WTC11 (cell line): ENCODE measurements around the gene TNNT2. TPM values are rescaled to one million over a fixed set of nuclear protein-coding genes. Genes with fewer than 3 reads are reported as not detected.

ENCODE experiments used
- ATAC-seq: fragments of 200-7000 bp; cut with Tn5 transposase; 2 replicates; pipeline ENCODE4 v1.10.0; 2021; ENCODE audit warnings: mild to moderate bottlenecking, moderate library complexity
- CTCF ChIA-PET: fragments of 300-600 bp; sonication (Branson Sonifier 250); formaldehyde crosslinking; loops from one replicate; lab custom pipeline; 2021; ENCODE audit warnings: antibody characterized with exemption; lab: Charles Lee
- POLR2A ChIA-PET: fragments of 350-600 bp; sonication (Branson Sonifier 250); formaldehyde crosslinking; loops from one replicate; lab custom pipeline; 2021; ENCODE audit warnings: antibody characterized with exemption; lab: Charles Lee
- DNase-seq: peaks from one replicate; pipeline ENCODE4 v3.0.0; 2021; ENCODE audit warnings: low spot score
- H3K27ac Mint-ChIP-seq: 2 replicates; pipeline ENCODE4 v1.8.0; 2021; ENCODE audit warnings: mixed read lengths
- H3K27me3 Mint-ChIP-seq: 2 replicates; pipeline ENCODE4 v1.8.0; 2021; ENCODE audit warnings: low read depth, mild to moderate bottlenecking, moderate library complexity, mixed read lengths
- H3K36me3 Mint-ChIP-seq: 2 replicates; pipeline ENCODE4 v1.8.0; 2021; ENCODE audit warnings: mixed read lengths
- H3K4me1 Mint-ChIP-seq: 2 replicates; pipeline ENCODE4 v1.8.0; 2022; ENCODE audit warnings: mixed read lengths
- H3K4me3 Mint-ChIP-seq: 2 replicates; pipeline ENCODE4 v1.8.0; 2021; ENCODE audit warnings: mild to moderate bottlenecking, moderate library complexity, mixed read lengths
- H3K9me3 Mint-ChIP-seq: 2 replicates; pipeline ENCODE4 v1.8.0; 2021; ENCODE audit warnings: mixed read lengths
- CBFB ChIP-seq: sonication (generic); formaldehyde crosslinking; IDR thresholded peaks from 2 replicates; pipeline ENCODE4 v1.8.1; 2022; ENCODE audit warnings: mild to moderate bottlenecking, low read depth, missing genetic modification reagents
- EMX1 ChIP-seq: fragments of 250-450 bp; sonication (Bioruptor Pico); IDR thresholded peaks from 2 replicates; pipeline ENCODE4 v1.8.0; 2021; ENCODE audit warnings: mild to moderate bottlenecking
- FOXK1 ChIP-seq: sonication (generic); formaldehyde crosslinking; IDR thresholded peaks from 2 replicates; pipeline ENCODE4 v1.8.0; 2022; ENCODE audit warnings: mild to moderate bottlenecking, moderate library complexity, missing genetic modification reagents
- GABPB1 ChIP-seq: sonication (generic); formaldehyde crosslinking; IDR thresholded peaks from 2 replicates; pipeline ENCODE4 v1.8.1; 2023; ENCODE audit warnings: mild to moderate bottlenecking, missing genetic modification reagents
- JUN ChIP-seq: sonication (generic); formaldehyde crosslinking; IDR thresholded peaks from 2 replicates; pipeline ENCODE4 v1.8.0; 2023; ENCODE audit warnings: mild to moderate bottlenecking, missing genetic modification reagents
- NFE2L1 ChIP-seq: sonication (generic); formaldehyde crosslinking; IDR thresholded peaks from 2 replicates; pipeline ENCODE4 v1.8.1; 2023; ENCODE audit warnings: missing genetic modification reagents
- PRRX2 ChIP-seq: fragments of 250-450 bp; sonication (Bioruptor Pico); IDR thresholded peaks from 2 replicates; pipeline ENCODE4 v1.8.0; 2021; ENCODE audit warnings: mild to moderate bottlenecking
- SMAD3 ChIP-seq: sonication (generic); formaldehyde crosslinking; IDR thresholded peaks from 2 replicates; pipeline ENCODE4 v1.8.0; 2022; ENCODE audit warnings: missing genetic modification reagents, mild to moderate bottlenecking, borderline replicate concordance
- ZNF396 ChIP-seq: fragments of 250-450 bp; sonication (Bioruptor Pico); IDR thresholded peaks from 2 replicates; pipeline ENCODE4 v1.8.0; 2021; ENCODE audit warnings: mild to moderate bottlenecking, moderate library complexity, borderline replicate concordance
- total RNA-seq: library from RNA; stranded (reverse); gene quantifications from 3 replicates; pipeline ENCODE4 v1.2.3, GENCODE V29; 2021
- TF ChIP-seq, protein P1 (sequence below): sonication (generic); formaldehyde crosslinking; IDR thresholded peaks from 2 replicates; pipeline ENCODE4 v1.8.0; 2023; ENCODE audit warnings: mild to moderate bottlenecking, missing genetic modification reagents
- TF ChIP-seq, protein P2 (sequence below): sonication (generic); formaldehyde crosslinking; conservative IDR thresholded peaks from 2 replicates; pipeline ENCODE4 v1.8.1; 2022; ENCODE audit warnings: mild to moderate bottlenecking, missing genetic modification reagents
- TF ChIP-seq, protein P3 (sequence below): sonication (generic); formaldehyde crosslinking; IDR thresholded peaks from 2 replicates; pipeline ENCODE4 v1.8.0; 2023; ENCODE audit warnings: missing genetic modification reagents, mild to moderate bottlenecking, borderline replicate concordance
- TF ChIP-seq, protein P4 (sequence below): fragments of 250-450 bp; sonication (Bioruptor Pico); IDR thresholded peaks from 2 replicates; pipeline ENCODE4 v1.9.0; 2021; ENCODE audit warnings: mild to moderate bottlenecking, borderline replicate concordance
- TF ChIP-seq, protein P5 (sequence below): sonication (generic); formaldehyde crosslinking; IDR thresholded peaks from 2 replicates; pipeline ENCODE4 v1.8.1; 2022; ENCODE audit warnings: missing genetic modification reagents, borderline replicate concordance
- TF ChIP-seq, protein P6 (sequence below): sonication (generic); formaldehyde crosslinking; IDR thresholded peaks from 2 replicates; pipeline ENCODE4 v1.8.1; 2023; ENCODE audit warnings: mild to moderate bottlenecking, missing genetic modification reagents
- TF ChIP-seq, protein P7 (sequence below): sonication (generic); formaldehyde crosslinking; IDR thresholded peaks from 2 replicates; pipeline ENCODE4 v1.8.1; 2022; ENCODE audit warnings: low read depth, mild to moderate bottlenecking, moderate library complexity, missing genetic modification reagents, borderline replicate concordance

Gene TNNT2
- total RNA-seq, 1 experiment from 2014 or later = 6.1 TPM

DNA sequence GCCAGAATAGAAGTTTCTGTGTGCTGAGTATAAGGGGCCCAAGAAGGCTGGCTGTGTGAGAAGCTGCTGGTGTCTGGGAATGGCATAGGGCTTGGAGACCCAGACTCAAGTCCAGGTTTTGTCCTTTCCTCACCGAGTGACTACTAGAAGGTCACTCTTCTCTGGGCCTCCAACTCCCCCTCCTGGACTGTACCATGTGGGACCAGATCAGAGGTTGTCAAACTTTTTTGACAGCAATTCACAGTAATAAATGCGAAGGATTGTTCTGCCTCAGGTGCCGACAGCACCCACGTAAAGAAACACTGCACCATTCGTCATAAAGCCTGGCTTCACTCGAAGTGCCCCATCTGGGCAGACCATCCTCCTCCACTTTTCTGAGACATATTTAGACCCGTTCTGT is 65.2 kb downstream of the TNNT2 start (continued):
- TF ChIP-seq, protein P1, sequence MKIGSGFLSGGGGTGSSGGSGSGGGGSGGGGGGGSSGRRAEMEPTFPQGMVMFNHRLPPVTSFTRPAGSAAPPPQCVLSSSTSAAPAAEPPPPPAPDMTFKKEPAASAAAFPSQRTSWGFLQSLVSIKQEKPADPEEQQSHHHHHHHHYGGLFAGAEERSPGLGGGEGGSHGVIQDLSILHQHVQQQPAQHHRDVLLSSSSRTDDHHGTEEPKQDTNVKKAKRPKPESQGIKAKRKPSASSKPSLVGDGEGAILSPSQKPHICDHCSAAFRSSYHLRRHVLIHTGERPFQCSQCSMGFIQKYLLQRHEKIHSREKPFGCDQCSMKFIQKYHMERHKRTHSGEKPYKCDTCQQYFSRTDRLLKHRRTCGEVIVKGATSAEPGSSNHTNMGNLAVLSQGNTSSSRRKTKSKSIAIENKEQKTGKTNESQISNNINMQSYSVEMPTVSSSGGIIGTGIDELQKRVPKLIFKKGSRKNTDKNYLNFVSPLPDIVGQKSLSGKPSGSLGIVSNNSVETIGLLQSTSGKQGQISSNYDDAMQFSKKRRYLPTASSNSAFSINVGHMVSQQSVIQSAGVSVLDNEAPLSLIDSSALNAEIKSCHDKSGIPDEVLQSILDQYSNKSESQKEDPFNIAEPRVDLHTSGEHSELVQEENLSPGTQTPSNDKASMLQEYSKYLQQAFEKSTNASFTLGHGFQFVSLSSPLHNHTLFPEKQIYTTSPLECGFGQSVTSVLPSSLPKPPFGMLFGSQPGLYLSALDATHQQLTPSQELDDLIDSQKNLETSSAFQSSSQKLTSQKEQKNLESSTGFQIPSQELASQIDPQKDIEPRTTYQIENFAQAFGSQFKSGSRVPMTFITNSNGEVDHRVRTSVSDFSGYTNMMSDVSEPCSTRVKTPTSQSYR = no peak
- TF ChIP-seq, protein P2, sequence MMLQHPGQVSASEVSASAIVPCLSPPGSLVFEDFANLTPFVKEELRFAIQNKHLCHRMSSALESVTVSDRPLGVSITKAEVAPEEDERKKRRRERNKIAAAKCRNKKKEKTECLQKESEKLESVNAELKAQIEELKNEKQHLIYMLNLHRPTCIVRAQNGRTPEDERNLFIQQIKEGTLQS (CRISPR knock-in tag) = no peak
- TF ChIP-seq, all 79 proteins: peak for 0

DNA sequence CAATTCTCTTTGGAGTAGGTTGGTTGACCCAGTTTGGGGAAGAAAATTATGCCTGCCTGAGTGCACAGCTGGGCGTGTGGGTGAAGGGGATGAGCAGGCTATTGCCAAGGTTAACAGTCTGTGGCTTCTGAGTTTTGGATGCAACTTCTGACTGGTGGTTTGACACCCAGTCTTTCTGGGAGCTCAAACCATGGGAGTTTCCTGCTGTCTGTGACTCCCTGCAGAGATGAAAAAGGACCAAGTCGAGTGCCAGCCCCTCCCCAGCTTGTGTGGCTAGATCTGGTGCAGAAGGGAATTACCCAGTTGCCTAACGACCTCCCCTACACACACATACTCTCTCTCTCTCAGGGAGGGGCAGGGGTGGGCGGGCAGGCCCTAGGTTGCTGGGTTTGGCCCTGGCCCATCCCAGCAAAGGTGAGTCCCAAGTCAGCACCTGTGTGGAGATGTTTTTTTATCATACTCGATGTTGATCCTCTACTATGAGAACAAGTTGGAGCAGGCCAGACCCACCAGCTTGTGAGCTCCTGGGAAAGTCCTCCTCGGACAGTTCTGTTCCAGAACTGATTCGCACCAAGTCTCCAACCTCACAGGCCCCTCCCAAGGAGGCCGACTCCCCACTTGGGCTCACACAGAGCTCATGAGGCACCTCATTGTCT is 66.0 kb downstream of the TNNT2 start:
- no peak for ATAC-seq
- no peak overlapping the region for H3K27ac Mint-ChIP-seq
- CTCF ChIA-PET = interaction anchor here (0.6 to 4.2 kb wide), 3 partner anchors 29 to 51 kb away, joined by 4 to 37 read pairs (median 9); no protein-coding TSS in a partner anchor
- peaks cover 9% of the 10 kb centered on the region; the same call in 1 of the 2 replicates for H3K9me3 Mint-ChIP-seq
- TF ChIP-seq GABPB1 (CRISPR knock-in tag) (no peak), ZNF396 (CRISPR knock-in tag) (no peak), SMAD3 (CRISPR knock-in tag) (no peak), JUN (CRISPR knock-in tag) (no peak)
- TF ChIP-seq, protein P3, sequence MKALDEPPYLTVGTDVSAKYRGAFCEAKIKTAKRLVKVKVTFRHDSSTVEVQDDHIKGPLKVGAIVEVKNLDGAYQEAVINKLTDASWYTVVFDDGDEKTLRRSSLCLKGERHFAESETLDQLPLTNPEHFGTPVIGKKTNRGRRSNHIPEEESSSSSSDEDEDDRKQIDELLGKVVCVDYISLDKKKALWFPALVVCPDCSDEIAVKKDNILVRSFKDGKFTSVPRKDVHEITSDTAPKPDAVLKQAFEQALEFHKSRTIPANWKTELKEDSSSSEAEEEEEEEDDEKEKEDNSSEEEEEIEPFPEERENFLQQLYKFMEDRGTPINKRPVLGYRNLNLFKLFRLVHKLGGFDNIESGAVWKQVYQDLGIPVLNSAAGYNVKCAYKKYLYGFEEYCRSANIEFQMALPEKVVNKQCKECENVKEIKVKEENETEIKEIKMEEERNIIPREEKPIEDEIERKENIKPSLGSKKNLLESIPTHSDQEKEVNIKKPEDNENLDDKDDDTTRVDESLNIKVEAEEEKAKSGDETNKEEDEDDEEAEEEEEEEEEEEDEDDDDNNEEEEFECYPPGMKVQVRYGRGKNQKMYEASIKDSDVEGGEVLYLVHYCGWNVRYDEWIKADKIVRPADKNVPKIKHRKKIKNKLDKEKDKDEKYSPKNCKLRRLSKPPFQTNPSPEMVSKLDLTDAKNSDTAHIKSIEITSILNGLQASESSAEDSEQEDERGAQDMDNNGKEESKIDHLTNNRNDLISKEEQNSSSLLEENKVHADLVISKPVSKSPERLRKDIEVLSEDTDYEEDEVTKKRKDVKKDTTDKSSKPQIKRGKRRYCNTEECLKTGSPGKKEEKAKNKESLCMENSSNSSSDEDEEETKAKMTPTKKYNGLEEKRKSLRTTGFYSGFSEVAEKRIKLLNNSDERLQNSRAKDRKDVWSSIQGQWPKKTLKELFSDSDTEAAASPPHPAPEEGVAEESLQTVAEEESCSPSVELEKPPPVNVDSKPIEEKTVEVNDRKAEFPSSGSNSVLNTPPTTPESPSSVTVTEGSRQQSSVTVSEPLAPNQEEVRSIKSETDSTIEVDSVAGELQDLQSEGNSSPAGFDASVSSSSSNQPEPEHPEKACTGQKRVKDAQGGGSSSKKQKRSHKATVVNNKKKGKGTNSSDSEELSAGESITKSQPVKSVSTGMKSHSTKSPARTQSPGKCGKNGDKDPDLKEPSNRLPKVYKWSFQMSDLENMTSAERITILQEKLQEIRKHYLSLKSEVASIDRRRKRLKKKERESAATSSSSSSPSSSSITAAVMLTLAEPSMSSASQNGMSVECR (CRISPR knock-in tag) = no peak
- TF ChIP-seq, protein P4, sequence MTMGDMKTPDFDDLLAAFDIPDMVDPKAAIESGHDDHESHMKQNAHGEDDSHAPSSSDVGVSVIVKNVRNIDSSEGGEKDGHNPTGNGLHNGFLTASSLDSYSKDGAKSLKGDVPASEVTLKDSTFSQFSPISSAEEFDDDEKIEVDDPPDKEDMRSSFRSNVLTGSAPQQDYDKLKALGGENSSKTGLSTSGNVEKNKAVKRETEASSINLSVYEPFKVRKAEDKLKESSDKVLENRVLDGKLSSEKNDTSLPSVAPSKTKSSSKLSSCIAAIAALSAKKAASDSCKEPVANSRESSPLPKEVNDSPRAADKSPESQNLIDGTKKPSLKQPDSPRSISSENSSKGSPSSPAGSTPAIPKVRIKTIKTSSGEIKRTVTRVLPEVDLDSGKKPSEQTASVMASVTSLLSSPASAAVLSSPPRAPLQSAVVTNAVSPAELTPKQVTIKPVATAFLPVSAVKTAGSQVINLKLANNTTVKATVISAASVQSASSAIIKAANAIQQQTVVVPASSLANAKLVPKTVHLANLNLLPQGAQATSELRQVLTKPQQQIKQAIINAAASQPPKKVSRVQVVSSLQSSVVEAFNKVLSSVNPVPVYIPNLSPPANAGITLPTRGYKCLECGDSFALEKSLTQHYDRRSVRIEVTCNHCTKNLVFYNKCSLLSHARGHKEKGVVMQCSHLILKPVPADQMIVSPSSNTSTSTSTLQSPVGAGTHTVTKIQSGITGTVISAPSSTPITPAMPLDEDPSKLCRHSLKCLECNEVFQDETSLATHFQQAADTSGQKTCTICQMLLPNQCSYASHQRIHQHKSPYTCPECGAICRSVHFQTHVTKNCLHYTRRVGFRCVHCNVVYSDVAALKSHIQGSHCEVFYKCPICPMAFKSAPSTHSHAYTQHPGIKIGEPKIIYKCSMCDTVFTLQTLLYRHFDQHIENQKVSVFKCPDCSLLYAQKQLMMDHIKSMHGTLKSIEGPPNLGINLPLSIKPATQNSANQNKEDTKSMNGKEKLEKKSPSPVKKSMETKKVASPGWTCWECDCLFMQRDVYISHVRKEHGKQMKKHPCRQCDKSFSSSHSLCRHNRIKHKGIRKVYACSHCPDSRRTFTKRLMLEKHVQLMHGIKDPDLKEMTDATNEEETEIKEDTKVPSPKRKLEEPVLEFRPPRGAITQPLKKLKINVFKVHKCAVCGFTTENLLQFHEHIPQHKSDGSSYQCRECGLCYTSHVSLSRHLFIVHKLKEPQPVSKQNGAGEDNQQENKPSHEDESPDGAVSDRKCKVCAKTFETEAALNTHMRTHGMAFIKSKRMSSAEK = no peak
- H3K36me3 Mint-ChIP-seq = no peaks in the 10 kb centered on the region
- POLR2A ChIA-PET = interaction anchor here (0.6 kb wide), 1 partner anchor 198 kb away, joined by 4 read pairs; no protein-coding TSS in a partner anchor
- peaks cover 12% of the 10 kb centered on the region for H3K4me1 Mint-ChIP-seq
- DNase-seq = no peak
- no peak overlapping the region for H3K4me3 Mint-ChIP-seq
- H3K27me3 Mint-ChIP-seq = peaks cover 32% of the 10 kb centered on the region

DNA sequence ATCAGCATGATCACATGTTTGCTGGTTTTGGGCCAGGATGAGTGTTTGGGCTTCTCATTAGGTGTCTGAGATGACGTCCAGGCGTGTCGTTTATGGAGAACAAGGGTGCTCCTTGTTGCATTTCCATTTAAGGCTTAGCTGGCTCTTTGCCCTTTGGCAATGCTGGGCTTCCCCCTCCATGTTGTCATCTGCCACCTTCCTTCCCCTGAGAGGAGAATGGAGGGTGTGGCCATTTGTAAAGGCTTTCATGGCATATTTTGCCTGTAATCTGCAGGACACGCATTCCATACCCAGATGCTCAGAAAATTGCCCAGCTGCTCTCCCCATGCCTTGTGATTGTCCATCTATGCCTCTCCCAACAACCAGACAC is 66.5 kb downstream of the TNNT2 start:
- DNase-seq = no peak
- ChIA-PET CTCF (interaction anchor here (0.6 to 4.2 kb wide), 4 partner anchors 28 to 125 kb away, joined by 4 to 37 read pairs (median 8); no protein-coding TSS in a partner anchor), POLR2A (no interaction called here)
- Mint-ChIP-seq H3K27me3 (peaks cover 32% of the 10 kb centered on the region), H3K4me1 (peaks cover 12% of the 10 kb centered on the region), H3K4me3 (no peak overlapping the region), H3K9me3 (peaks cover 9% of the 10 kb centered on the region; the same call in 1 of the 2 replicates), H3K36me3 (no peaks in the 10 kb centered on the region), H3K27ac (no peak overlapping the region)
- ATAC-seq = no peak
- TF ChIP-seq FOXK1 (CRISPR knock-in tag) (no peak), CBFB (CRISPR knock-in tag) (no peak), EMX1 (no peak), NFE2L1 (no peak), PRRX2 (CRISPR knock-in tag) (no peak)
- TF ChIP-seq, protein P5, sequence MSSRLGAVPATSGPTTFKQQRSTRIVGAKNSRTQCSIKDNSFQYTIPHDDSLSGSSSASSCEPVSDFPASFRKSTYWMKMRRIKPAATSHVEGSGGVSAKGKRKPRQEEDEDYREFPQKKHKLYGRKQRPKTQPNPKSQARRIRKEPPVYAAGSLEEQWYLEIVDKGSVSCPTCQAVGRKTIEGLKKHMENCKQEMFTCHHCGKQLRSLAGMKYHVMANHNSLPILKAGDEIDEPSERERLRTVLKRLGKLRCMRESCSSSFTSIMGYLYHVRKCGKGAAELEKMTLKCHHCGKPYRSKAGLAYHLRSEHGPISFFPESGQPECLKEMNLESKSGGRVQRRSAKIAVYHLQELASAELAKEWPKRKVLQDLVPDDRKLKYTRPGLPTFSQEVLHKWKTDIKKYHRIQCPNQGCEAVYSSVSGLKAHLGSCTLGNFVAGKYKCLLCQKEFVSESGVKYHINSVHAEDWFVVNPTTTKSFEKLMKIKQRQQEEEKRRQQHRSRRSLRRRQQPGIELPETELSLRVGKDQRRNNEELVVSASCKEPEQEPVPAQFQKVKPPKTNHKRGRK (CRISPR knock-in tag) = no peak
- TF ChIP-seq, protein P6, sequence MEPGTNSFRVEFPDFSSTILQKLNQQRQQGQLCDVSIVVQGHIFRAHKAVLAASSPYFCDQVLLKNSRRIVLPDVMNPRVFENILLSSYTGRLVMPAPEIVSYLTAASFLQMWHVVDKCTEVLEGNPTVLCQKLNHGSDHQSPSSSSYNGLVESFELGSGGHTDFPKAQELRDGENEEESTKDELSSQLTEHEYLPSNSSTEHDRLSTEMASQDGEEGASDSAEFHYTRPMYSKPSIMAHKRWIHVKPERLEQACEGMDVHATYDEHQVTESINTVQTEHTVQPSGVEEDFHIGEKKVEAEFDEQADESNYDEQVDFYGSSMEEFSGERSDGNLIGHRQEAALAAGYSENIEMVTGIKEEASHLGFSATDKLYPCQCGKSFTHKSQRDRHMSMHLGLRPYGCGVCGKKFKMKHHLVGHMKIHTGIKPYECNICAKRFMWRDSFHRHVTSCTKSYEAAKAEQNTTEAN (CRISPR knock-in tag) = no peak
- TF ChIP-seq, protein P7, sequence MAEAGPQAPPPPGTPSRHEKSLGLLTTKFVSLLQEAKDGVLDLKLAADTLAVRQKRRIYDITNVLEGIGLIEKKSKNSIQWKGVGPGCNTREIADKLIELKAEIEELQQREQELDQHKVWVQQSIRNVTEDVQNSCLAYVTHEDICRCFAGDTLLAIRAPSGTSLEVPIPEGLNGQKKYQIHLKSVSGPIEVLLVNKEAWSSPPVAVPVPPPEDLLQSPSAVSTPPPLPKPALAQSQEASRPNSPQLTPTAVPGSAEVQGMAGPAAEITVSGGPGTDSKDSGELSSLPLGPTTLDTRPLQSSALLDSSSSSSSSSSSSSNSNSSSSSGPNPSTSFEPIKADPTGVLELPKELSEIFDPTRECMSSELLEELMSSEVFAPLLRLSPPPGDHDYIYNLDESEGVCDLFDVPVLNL (CRISPR knock-in tag) = no peak
